A549 (cell line): Measurements from ENCODE around the gene UBE2E2.

Experiments
- CEBPB ChIP-seq, 2 experiments: fragments of >200 bp in 1 of 2; sonication (Bioruptor Twin) in 1 of 2; formaldehyde crosslinking in 1 of 2; IDR thresholded peaks; 2 replicates each; pipeline ENCODE4 v1.6.1; 2012 to 2016
- CTCF ChIP-seq: fragments of >200 bp; sonication (Bioruptor Twin); formaldehyde crosslinking; IDR thresholded peaks from 3 replicates; pipeline ENCODE4 v1.5.1; 2016
- JUNB ChIP-seq: fragments of >200 bp; sonication (Bioruptor Twin); formaldehyde crosslinking; IDR thresholded peaks from 2 replicates; pipeline ENCODE4 v1.6.1; 2016
- POLR2A ChIP-seq: IDR thresholded peaks from 2 replicates; pipeline ENCODE4 v1.6.1; 2012; ENCODE audit warnings: mild to moderate bottlenecking, low read length
- RAD21 ChIP-seq, 2 experiments: fragments of >200 bp in 1 of 2; sonication (Bioruptor Twin) in 1 of 2; formaldehyde crosslinking in 1 of 2; IDR thresholded peaks in 1 of 2; conservative IDR thresholded peaks in 1 of 2; 2 replicates in 1 of 2; 3 replicates in 1 of 2; pipeline ENCODE4 v1.6.1; 2012 to 2018; ENCODE audit warnings: inconsistent platforms in 1 of 2
- SMC3 ChIP-seq: fragments of >200 bp; sonication (Bioruptor Twin); formaldehyde crosslinking; IDR thresholded peaks from 3 replicates; pipeline ENCODE4 v1.6.1; 2018; ENCODE audit warnings: inconsistent platforms
- SREBF2 ChIP-seq: fragments of 450-650 bp; IDR thresholded peaks from 2 replicates; pipeline ENCODE4 v1.6.1; 2014; ENCODE audit warnings: mild to moderate bottlenecking, moderate library complexity

- TF ChIP-seq CTCF = no peak
- TF ChIP-seq JUNB = no peak
- TF ChIP-seq SMC3 = no peak
- no peak for TF ChIP-seq CEBPB (IDR thresholded peaks at IDR 0.05)
- no peak for TF ChIP-seq RAD21 (conservative IDR thresholded peaks at IDR 0.05 in 1 of 2, IDR thresholded peaks at IDR 0.05 in 1 of 2)
- no peak for TF ChIP-seq SREBF2
- no peak for TF ChIP-seq POLR2A
Measured at GRCh38 chr3:23457697-23458096, 254.6 kb downstream of the UBE2E2 start.
